ENCODE measurements around the gene USP3.
"Not testable (repeated sequence)": the region's sequence is repeated elsewhere in the genome, so short reads cannot be mapped to it uniquely, and the experiment has no call there.

The USP3 gene

GRCh38 chr15:63615935-63616334 lies 111.5 kb downstream of the USP3 start:
- Mint-ChIP-seq H3K4me3 (no peak overlapping the region), H3K27me3 (no peaks in the 10 kb centered on the region), H3K9me3 (peaks cover 3% of the 10 kb centered on the region), H3K36me3 (ENCODE audit: low read depth) (peaks cover 76% of the 10 kb centered on the region), H3K27ac (peak overlapping the region; percentile 76), H3K4me1 (ENCODE audit: low read depth) (peaks cover 6% of the 10 kb centered on the region)
- no peak for DNase-seq

- DNase-seq; H3K4me1 Mint-ChIP-seq (ENCODE audit: low read depth); H3K4me3 Mint-ChIP-seq; H3K27me3 Mint-ChIP-seq; H3K27ac Mint-ChIP-seq; H3K9me3 Mint-ChIP-seq: not testable (repeated sequence)
- peaks cover 74% of the 10 kb centered on the region for H3K36me3 Mint-ChIP-seq (ENCODE audit: low read depth)
Observed at GRCh38 chr15:63617147-63617546, 112.8 kb downstream of the USP3 start.

- H3K36me3 Mint-ChIP-seq (ENCODE audit: low read depth): peaks cover 74% of the 10 kb centered on the region
- not testable (repeated sequence) for DNase-seq; H3K27me3 Mint-ChIP-seq; H3K27ac Mint-ChIP-seq; H3K9me3 Mint-ChIP-seq; H3K4me1 Mint-ChIP-seq (ENCODE audit: low read depth); H3K4me3 Mint-ChIP-seq
Observed at GRCh38 chr15:63617627-63618026, 113.2 kb downstream of the USP3 start.

- H3K4me1 Mint-ChIP-seq (ENCODE audit: low read depth); H3K27me3 Mint-ChIP-seq; H3K4me3 Mint-ChIP-seq; H3K27ac Mint-ChIP-seq; H3K9me3 Mint-ChIP-seq; DNase-seq: not testable (repeated sequence)
- peaks cover 79% of the 10 kb centered on the region for H3K36me3 Mint-ChIP-seq (ENCODE audit: low read depth)
Observed at GRCh38 chr15:63620760-63621159, 116.4 kb downstream of the USP3 start.

GRCh38 chr15:63623232-63623969 lies 119.0 kb downstream of the USP3 start:
- Mint-ChIP-seq H3K9me3 (peaks cover 3% of the 10 kb centered on the region), H3K4me1 (ENCODE audit: low read depth) (peaks cover 5% of the 10 kb centered on the region), H3K27me3 (no peaks in the 10 kb centered on the region), H3K27ac (peak overlapping the region; percentile 47), H3K36me3 (ENCODE audit: low read depth) (peaks cover 87% of the 10 kb centered on the region), H3K4me3 (no peak overlapping the region)
- no peak for DNase-seq

GRCh38 chr15:63626955-63627354 lies 122.6 kb downstream of the USP3 start:
- Mint-ChIP-seq H3K36me3 (ENCODE audit: low read depth) (peaks cover 90% of the 10 kb centered on the region), H3K9me3 (no peaks in the 10 kb centered on the region), H3K4me1 (ENCODE audit: low read depth) (peaks cover 5% of the 10 kb centered on the region), H3K27ac (peak overlapping the region; percentile 63), H3K27me3 (no peaks in the 10 kb centered on the region), H3K4me3 (no peak overlapping the region)
- no peak for DNase-seq

GRCh38 chr15:63628123-63628822 lies 123.9 kb downstream of the USP3 start:
- H3K9me3 Mint-ChIP-seq: no peaks in the 10 kb centered on the region
- H3K4me1 Mint-ChIP-seq (ENCODE audit: low read depth): peaks cover 5% of the 10 kb centered on the region
- H3K36me3 Mint-ChIP-seq (ENCODE audit: low read depth): peaks cover 90% of the 10 kb centered on the region
- no peaks in the 10 kb centered on the region for H3K27me3 Mint-ChIP-seq
- no peak overlapping the region for H3K4me3 Mint-ChIP-seq
- H3K27ac Mint-ChIP-seq: no peak overlapping the region
- DNase-seq: no peak

GRCh38 chr15:63630036-63630751 lies 125.8 kb downstream of the USP3 start:
- Mint-ChIP-seq H3K36me3 (ENCODE audit: low read depth) (peaks cover 89% of the 10 kb centered on the region), H3K4me3 (no peak overlapping the region), H3K27me3 (no peaks in the 10 kb centered on the region), H3K27ac (peak overlapping the region; percentile 7), H3K9me3 (no peaks in the 10 kb centered on the region), H3K4me1 (ENCODE audit: low read depth) (peaks cover 5% of the 10 kb centered on the region)
- DNase-seq: no peak

GRCh38 chr15:63633312-63633711 lies 128.9 kb downstream of the USP3 start:
- Mint-ChIP-seq H3K27me3 (no peaks in the 10 kb centered on the region), H3K9me3 (no peaks in the 10 kb centered on the region), H3K27ac (no peak overlapping the region), H3K4me1 (ENCODE audit: low read depth) (peaks cover 12% of the 10 kb centered on the region), H3K36me3 (ENCODE audit: low read depth) (peaks cover 89% of the 10 kb centered on the region), H3K4me3 (no peak overlapping the region)
- no peak for DNase-seq

- H3K4me3 Mint-ChIP-seq: no peak overlapping the region
- DNase-seq: no peak
- peaks cover 91% of the 10 kb centered on the region for H3K36me3 Mint-ChIP-seq (ENCODE audit: low read depth)
- H3K27me3 Mint-ChIP-seq: no peaks in the 10 kb centered on the region
- no peak overlapping the region for H3K27ac Mint-ChIP-seq
- H3K4me1 Mint-ChIP-seq (ENCODE audit: low read depth): peaks cover 18% of the 10 kb centered on the region
- no peaks in the 10 kb centered on the region for H3K9me3 Mint-ChIP-seq
Observed at GRCh38 chr15:63634154-63634553, 129.8 kb downstream of the USP3 start.

- Mint-ChIP-seq H3K36me3 (ENCODE audit: low read depth) (peaks cover 93% of the 10 kb centered on the region), H3K4me1 (ENCODE audit: low read depth) (peaks cover 20% of the 10 kb centered on the region), H3K27me3 (no peaks in the 10 kb centered on the region), H3K27ac (peak overlapping the region; percentile 69), H3K4me3 (no peak overlapping the region), H3K9me3 (no peaks in the 10 kb centered on the region)
- no peak for DNase-seq
Observed at GRCh38 chr15:63636518-63637061, 132.2 kb downstream of the USP3 start.

GRCh38 chr15:63638839-63639238 lies 134.4 kb downstream of the USP3 start:
- no peak for DNase-seq
- Mint-ChIP-seq H3K4me3 (no peak overlapping the region), H3K27ac (peak overlapping the region; percentile 42), H3K27me3 (no peaks in the 10 kb centered on the region), H3K36me3 (ENCODE audit: low read depth) (peaks cover 87% of the 10 kb centered on the region), H3K9me3 (no peaks in the 10 kb centered on the region), H3K4me1 (ENCODE audit: low read depth) (peaks cover 20% of the 10 kb centered on the region)

GRCh38 chr15:63640146-63640545 lies 135.8 kb downstream of the USP3 start:
- H3K4me3 Mint-ChIP-seq: no peak overlapping the region
- no peaks in the 10 kb centered on the region for H3K27me3 Mint-ChIP-seq
- peak overlapping the region; percentile 33 for H3K27ac Mint-ChIP-seq
- H3K9me3 Mint-ChIP-seq: no peaks in the 10 kb centered on the region
- DNase-seq: no peak
- peaks cover 89% of the 10 kb centered on the region for H3K36me3 Mint-ChIP-seq (ENCODE audit: low read depth)
- H3K4me1 Mint-ChIP-seq (ENCODE audit: low read depth): peaks cover 20% of the 10 kb centered on the region
